ENCODE data around the gene CLASRP. TPM values are rescaled to one million over a fixed set of nuclear protein-coding genes. Genes with fewer than 3 reads are reported as not detected.
A peak's percentile ranks its signal among the peaks of the same experiment; 100 is the strongest.

The CLASRP gene
- total and polyA plus RNA-seq, 9 of the 15 experiments (the other 6 are each of a cell fraction or from before 2014, with no cell fraction given), result 0.94 to 86.3 (median 44.0) TPM

DNA sequence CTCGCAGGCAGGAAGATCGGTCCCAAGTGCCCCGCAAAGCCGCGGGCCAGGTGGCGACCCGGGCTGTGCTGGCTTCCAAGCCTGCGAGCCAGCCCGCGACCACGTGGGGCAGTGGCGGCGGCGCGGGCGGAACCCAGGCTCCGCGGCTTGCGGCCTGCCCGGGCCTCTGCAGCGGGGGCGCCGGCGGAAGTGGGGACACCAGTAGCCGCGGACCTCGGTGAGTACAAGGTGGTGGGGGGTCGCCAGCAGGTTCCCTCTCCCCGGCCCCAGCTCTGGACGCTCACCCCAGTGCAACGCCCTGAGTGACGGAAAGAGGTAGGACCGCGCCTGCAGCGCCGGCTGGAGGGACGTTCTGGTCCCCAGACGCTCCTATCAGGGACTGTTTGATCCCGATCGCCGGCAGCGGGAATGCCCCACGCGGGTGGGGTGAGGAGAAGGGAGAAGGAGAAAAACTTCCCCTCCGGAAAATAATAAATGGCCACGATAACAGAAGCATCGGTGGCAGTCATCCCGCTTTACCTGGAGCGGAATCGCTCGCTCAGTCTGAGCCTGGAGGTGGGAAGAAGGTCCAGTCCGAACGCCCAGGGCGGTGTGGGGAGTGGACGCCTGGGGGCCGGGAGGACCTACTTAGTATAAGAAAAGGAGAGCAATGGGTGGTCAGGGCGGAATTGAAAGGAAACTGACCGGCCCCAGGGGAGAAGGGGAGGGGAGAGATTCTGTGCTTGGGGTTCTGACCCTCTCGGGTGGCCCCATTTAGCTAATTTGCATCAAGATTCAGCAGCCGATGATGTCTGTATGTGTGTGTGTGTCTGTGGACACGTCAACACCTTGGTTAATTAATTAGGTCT, 40.4 kb downstream of the CLASRP start, which contains the start of gene GEMIN7 (continued):
- TF ChIP-seq ZNF444 (CRISPR knock-in tag; IDR thresholded peaks at IDR 0.05), result no peak
- TF ChIP-seq CBFB (CRISPR knock-in tag; IDR thresholded peaks at IDR 0.05), result no peak
- no peak for TF ChIP-seq ZNF146 (CRISPR knock-in tag; IDR thresholded peaks at IDR 0.05; ENCODE audit: unreplicated experiment)
- no peak for TF ChIP-seq MAFK (IDR thresholded peaks at IDR 0.05; ENCODE audit: low read length)
- no peak for TF ChIP-seq FOXK1 (CRISPR knock-in tag; IDR thresholded peaks at IDR 0.05; ENCODE audit: borderline replicate concordance)
- TF ChIP-seq, protein P1, sequence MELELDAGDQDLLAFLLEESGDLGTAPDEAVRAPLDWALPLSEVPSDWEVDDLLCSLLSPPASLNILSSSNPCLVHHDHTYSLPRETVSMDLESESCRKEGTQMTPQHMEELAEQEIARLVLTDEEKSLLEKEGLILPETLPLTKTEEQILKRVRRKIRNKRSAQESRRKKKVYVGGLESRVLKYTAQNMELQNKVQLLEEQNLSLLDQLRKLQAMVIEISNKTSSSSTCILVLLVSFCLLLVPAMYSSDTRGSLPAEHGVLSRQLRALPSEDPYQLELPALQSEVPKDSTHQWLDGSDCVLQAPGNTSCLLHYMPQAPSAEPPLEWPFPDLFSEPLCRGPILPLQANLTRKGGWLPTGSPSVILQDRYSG (tag; conservative IDR thresholded peaks at IDR 0.05; ENCODE audit: low read depth), result no peak
- TF ChIP-seq, protein P2, sequence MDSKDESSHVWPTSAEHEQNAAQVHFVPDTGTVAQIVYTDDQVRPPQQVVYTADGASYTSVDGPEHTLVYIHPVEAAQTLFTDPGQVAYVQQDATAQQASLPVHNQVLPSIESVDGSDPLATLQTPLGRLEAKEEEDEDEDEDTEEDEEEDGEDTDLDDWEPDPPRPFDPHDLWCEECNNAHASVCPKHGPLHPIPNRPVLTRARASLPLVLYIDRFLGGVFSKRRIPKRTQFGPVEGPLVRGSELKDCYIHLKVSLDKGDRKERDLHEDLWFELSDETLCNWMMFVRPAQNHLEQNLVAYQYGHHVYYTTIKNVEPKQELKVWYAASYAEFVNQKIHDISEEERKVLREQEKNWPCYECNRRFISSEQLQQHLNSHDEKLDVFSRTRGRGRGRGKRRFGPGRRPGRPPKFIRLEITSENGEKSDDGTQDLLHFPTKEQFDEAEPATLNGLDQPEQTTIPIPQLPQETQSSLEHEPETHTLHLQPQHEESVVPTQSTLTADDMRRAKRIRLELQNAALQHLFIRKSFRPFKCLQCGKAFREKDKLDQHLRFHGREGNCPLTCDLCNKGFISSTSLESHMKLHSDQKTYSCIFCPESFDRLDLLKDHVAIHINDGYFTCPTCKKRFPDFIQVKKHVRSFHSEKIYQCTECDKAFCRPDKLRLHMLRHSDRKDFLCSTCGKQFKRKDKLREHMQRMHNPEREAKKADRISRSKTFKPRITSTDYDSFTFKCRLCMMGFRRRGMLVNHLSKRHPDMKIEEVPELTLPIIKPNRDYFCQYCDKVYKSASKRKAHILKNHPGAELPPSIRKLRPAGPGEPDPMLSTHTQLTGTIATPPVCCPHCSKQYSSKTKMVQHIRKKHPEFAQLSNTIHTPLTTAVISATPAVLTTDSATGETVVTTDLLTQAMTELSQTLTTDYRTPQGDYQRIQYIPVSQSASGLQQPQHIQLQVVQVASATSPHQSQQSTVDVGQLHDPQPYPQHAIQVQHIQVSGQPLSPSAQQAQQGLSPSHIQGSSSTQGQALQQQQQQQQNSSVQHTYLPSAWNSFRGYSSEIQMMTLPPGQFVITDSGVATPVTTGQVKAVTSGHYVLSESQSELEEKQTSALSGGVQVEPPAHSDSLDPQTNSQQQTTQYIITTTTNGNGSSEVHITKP (IDR thresholded peaks at IDR 0.05; ENCODE audit: partially characterized antibody), result peak; percentile 29
- TF ChIP-seq, protein P3, sequence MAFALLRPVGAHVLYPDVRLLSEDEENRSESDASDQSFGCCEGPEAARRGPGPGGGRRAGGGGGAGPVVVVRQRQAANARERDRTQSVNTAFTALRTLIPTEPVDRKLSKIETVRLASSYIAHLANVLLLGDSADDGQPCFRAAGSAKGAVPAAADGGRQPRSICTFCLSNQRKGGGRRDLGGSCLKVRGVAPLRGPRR (CRISPR knock-in tag; IDR thresholded peaks at IDR 0.05), result no peak
- TF ChIP-seq EP400 (IDR thresholded peaks at IDR 0.05), result peak; percentile 93
- TF ChIP-seq, protein P4, sequence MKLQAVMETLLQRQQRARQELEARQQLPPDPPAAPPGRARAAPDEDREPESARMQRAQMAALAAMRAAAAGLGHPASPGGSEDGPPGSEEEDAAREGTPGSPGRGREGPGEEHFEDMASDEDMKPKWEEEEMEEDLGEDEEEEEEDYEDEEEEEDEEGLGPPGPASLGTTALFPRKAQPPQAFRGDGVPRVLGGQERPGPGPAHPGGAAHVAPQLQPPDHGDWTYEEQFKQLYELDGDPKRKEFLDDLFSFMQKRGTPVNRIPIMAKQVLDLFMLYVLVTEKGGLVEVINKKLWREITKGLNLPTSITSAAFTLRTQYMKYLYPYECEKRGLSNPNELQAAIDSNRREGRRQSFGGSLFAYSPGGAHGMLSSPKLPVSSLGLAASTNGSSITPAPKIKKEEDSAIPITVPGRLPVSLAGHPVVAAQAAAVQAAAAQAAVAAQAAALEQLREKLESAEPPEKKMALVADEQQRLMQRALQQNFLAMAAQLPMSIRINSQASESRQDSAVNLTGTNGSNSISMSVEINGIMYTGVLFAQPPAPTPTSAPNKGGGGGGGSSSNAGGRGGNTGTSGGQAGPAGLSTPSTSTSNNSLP (IDR thresholded peaks at IDR 0.05; ENCODE audit: borderline replicate concordance, low read depth, low read length), result no peak
- no peak; a peak in 1 of 4 replicates for TF ChIP-seq SRF (CRISPR knock-in tag; IDR thresholded peaks at IDR 0.05)
- TF ChIP-seq TEAD4 (IDR thresholded peaks at IDR 0.05; ENCODE audit: low read length), result no peak
- no peak for TF ChIP-seq TEAD4 (CRISPR knock-in tag; IDR thresholded peaks at IDR 0.05; ENCODE audit: borderline replicate concordance)
- TF ChIP-seq NR1H2 (CRISPR knock-in tag; IDR thresholded peaks at IDR 0.05), result peak; percentile 69
- no peak for TF ChIP-seq SMARCB1 (IDR thresholded peaks at IDR 0.05; ENCODE audit: insufficient read length, low read depth)
- TF ChIP-seq, protein P5, sequence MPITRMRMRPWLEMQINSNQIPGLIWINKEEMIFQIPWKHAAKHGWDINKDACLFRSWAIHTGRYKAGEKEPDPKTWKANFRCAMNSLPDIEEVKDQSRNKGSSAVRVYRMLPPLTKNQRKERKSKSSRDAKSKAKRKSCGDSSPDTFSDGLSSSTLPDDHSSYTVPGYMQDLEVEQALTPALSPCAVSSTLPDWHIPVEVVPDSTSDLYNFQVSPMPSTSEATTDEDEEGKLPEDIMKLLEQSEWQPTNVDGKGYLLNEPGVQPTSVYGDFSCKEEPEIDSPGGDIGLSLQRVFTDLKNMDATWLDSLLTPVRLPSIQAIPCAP (CRISPR knock-in tag; IDR thresholded peaks at IDR 0.05; ENCODE audit: borderline replicate concordance), result no peak
- TF ChIP-seq ZNF696 (CRISPR knock-in tag; conservative IDR thresholded peaks at IDR 0.05), result no peak
- peak; percentile 28; the same call in 1 of the 2 replicates for TF ChIP-seq CHD2 (IDR thresholded peaks at IDR 0.05; ENCODE audit: low read depth, low read length)
